Posterior vena cava (tissue), 2 donors: Measurements from ENCODE around the gene PRMT7. TPM values are rescaled to one million over a fixed set of nuclear protein-coding genes. Genes with fewer than 3 reads are reported as not detected.

Source experiments
- DNase-seq: peaks from one replicate; pipeline ENCODE4 v3.0.0-alpha.2; 2020; ENCODE audit warnings: low spot score
- intact Hi-C, 2 donors: fragments of 100-400 bp; cut with DNase I; formaldehyde crosslinking; loops; one replicate each; pipeline versions ENCODE4 v1.14.1 to v1.14.2; 2022 to 2023
- total RNA-seq, 2 donors: library from RNA; stranded (reverse); fragmentation: NEBNext Ultra II Directional; extraction: Animal tissue kit (Norgen Biotek cat#: 25700); gene quantifications; one replicate each; pipeline ENCODE4 v1.2.1, GENCODE V29; 2021
- donor health status: DM: yes; HTN: yes; CAD: no.
- donor health status: DM: yes; HTN: yes; CAD: no.

The PRMT7 gene
- total RNA-seq, 2 donors from 2014 or later = 18.1 to 22.9 TPM

GRCh38 chr16:68370581-68371275 lies 59.9 kb downstream of the PRMT7 start:
- intact Hi-C loops = no loop called here
- DNase-seq = no peak

GRCh38 chr16:68371276-68371651 lies 60.4 kb downstream of the PRMT7 start:
- DNase-seq = no peak
- intact Hi-C loops = no loop called here

DNA sequence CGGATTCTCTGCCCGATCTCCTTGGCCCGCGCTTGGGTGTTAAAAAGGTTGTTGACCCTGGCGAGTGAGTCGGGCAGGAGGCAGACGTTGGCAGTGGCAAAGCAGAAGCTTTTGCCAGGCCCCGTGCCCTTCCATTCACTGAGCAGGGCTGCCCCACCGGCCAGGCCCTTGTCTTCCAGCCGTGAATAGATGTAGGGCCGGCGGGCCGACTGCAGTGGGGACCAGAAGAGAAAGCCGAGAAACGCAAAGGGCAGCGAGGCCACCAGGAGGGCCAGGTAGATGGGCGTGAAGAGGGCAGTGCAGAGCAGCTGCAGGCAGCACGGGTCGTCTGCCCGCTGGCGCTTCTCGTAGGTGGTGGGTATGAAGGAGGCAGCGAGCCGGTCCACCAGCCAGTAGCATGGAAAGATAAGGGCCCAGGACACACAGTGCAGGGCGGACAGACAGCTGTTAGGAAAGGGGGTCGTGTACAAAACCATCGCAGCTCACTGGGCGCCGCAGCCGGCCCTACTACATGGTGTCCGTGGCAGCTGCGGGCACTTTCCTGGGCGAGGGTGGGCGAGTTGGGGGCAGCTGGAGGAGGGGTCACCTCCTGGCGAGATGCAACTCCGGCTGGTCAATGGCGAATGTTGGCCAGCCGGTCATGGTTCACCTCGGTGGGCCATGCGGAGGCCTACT lies 61.0 kb downstream of the PRMT7 start:
- no peak for DNase-seq
- intact Hi-C loops = no loop called here

DNA sequence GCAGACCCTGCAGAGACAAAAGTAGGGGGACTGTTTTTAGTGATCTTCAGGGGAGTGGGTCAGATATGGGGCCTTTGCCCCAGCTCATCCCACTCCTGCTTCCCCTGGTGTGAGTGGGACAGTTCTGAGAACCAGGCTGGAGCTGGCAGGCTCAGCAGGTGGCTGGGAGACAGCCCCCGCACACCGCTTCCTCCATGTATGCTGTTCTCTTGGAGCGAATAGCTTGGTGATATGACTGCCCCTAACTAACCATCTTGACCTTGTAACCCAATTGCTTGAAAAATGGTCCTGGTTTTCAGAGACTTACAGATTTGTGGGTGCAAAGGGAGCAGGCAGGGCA lies 61.5 kb downstream of the PRMT7 start:
- intact Hi-C loops = no loop called here
- DNase-seq = no peak

DNA sequence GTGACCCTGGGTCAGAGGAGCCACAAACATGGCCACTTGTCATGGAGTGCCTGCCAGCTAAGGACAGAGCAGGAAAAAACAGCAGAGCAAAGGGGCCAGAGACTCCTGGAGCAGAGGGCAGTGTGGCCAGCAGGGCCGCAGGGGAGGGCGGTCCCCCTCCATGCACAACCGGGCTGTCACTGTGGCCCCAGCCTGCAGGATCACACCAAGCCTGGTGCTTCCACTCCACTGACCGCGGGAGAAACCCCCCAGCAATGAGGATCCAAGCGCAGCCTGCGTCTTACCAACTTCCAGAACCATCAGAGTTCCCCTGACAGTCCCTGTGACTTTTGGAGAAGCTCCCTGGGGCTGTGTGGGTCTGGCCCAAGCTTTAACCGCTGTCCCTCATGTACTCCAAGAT lies 62.0 kb downstream of the PRMT7 start:
- intact Hi-C loops = no loop called here
- DNase-seq = no peak

DNA sequence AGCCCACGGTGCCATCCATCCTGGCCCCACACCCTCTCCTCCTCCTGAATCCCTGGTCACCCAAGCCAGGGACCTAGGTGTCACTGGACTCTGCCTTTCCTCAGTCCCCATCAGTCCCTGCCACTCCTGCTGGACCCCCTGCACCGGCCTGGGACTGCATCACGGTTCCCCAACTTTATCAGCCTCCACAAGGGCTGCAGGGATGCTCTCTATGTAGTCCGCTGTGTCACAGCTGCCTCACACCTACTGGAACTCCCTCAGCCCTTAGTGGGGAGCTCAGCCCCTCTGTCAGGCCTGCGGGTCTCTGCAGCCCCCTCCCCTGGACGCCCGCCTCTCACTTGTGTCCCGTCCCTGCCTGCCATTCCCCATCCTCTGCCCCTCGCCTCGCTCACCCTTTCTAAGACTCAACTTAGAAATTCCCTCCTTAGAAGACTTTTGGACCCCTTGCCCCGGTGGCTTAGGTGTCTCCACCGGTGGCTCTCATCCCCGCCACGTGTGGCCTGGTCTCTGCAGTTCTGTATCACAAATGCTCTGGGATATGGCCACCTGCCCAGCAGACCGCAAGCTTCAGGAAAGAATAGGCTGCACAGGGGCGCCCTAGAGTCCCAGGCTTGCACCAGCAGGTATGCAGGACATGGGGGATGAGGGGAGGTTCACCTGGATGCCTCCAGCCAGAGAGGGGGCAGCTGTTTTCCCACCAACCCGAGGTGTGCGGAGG lies 62.9 kb downstream of the PRMT7 start:
- DNase-seq = no peak
- intact Hi-C loops = no loop called here

GRCh38 chr16:68374246-68374805 lies 63.5 kb downstream of the PRMT7 start:
- intact Hi-C loops = no loop called here
- no peak for DNase-seq

DNA sequence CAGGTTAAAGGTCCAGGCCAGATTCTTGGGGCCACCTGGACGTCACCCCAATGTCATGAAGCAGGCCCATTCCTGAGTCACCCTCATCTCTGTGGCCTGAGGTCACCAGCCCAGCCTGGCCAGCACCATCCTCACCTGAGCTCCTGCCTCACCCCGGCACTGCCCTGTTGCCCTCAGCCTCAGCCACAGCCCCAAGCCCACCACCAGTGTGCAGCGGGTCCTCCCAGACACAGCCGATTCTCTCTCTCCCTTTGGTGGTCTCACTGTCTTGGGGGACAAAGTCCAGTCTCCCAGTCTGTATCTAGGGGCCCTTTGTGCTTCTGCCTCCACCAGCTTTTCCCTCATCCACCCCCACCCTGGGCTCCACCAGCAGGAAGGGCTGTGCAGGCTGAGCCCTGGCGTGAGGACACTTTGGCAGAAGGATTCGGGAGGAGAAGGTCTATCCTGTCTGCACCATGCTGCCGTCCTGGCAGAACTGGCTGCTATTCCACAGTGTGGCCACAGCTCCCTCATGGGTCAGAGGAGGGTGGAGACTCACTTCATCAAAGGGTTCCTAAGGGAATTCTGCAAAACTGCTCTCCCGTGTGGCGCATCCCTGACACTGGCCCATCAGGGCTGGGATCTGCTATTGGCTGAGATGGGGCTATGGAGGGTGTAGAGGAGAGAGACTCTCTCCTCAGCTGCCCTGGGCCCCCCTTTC lies 64.3 kb downstream of the PRMT7 start:
- no peak for DNase-seq
- intact Hi-C loops = no loop called here

DNA sequence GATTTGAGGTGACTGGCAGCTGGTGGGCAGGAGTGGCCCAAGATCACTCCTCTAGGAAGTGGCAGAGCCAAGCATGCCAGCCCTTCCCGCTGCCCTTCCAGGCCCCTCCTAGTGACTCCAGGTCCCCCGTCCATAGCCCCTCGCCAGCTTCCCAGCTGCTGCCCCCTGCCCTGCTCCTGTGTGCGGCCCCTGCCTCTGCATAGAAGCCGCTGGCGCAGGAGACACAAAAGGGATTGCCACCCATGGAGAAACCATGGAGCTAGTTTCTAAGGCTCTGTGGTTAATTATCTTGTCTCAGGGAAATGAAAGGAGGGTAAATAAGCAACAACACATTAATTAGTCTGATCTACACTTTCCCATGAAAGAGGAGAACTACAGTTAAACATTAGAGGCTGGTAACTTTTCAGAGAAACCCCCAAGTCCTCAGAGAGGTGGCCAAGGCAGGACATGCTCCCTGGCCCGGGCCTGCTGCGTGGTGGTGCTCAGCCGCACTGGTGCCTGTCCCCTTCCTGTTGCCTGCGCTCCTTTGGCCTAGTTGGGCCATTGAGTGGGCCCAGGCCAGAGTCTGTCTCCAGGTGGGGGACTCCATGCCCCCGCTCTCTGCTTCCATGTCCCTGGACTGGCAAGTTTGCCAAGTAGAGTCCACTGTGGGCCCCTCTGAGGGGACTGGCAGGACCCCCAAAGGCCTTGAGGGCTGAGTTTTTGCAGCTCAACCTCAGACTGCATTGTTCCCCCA lies 65.2 kb downstream of the PRMT7 start:
- intact Hi-C loops = no loop called here
- no peak for DNase-seq

- no peak for DNase-seq
- intact Hi-C loops = no loop called here
Observed at GRCh38 chr16:68376590-68376989, 65.8 kb downstream of the PRMT7 start.

DNA sequence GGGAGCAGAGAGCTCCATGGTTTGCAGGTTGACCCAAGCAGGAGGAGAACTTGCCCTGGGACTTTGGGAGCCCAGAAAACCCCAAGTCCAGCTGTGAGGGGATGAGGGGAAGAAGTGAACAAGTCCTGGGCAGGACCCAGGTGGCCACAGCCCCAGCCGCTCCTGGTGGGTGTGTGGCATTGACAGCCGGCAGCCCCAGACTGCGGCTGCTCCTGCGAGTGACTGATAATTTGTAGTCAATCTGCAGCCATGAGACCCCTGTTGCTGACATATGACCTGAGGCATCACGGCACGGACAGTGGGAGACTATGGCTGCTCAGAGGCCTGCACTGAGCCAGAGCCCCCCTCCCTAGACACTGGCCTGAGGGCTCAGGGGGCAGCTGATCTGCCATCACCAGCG lies 66.4 kb downstream of the PRMT7 start:
- no peak for DNase-seq
- intact Hi-C loops = no loop called here

DNA sequence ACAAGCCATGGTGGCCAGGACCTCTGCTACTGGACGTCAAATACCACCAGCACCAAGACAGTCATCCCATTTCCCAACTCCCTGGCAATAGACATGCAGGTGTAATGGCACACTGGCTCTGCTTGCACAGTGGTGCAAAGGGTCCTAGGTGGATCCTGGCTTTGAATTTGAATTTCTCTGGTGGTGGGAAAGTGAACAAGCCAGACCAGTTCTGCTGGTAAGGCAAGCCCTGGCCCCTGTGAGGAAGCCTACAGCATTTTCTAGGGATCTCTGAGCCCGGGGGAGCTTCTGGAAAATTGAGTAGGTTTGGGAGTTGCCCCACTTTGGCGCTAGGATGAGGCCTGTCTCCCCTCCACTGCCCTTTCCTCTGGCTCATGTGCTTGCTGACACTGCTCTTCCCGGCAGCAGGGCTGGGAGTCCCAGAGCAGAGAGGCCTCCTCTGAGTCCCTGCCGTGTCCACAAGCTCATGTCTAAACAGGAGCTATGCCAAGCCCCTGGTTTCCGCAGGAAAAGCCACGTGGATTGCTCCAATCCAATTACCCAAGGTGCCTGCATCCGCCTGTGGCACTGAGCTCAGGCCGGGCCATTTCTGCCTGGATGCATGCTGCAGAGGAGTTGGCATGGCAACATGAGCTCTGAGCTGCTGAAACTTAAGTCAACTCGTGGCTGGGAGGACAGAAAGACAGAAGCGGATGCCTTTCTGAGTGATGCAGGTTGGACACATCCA lies 67.0 kb downstream of the PRMT7 start:
- intact Hi-C loops = loop anchor here in 1 of 2 donors (2.0 kb wide), 1 partner anchor 59 kb away; no protein-coding TSS in a partner anchor
- no peak for DNase-seq

DNA sequence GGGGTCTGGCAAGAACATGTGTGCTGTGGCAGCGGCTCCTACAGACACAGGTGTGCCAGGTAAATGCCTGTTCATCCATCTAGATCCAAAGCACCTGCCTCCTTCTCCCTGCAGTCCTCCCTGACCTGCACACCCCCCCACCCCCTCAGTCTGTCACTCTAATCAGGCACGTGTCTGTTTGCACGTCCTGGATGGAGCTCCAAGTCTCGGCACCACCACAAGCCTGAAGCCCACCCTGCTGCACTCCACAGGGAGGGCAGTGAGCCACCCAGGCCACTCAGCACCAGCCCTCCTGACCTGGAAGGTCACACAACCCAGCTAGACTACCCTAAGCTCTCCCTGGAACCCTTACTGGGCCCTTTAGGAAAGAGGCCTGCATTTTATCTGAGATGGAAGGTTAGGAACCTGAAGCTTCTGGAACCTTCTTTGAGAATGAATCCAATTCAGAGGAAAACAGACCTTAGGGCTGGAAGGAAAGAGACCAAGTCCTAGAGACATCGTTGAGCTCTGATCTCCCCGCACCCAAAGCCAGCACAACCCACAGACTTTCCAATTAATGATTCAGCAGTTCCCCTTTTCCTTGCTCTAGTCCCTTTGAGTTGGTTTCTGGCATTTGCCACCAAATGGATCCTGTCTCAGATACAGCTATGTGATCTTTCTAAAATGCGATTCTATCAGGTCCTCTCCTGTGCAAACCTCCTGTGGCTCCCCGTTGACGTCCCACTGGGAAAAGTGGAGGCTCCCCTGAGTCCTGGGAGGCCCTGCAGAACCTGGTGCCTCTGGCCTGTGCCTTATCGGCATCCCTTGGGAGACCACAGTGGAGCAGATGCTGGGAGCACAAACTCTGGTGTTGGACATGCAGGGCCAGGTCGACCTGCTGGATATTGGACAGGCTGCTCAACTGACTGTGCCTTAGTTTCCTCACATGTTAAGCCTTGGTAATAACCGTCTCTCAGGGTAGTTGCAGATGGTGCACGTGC lies 67.9 kb downstream of the PRMT7 start:
- no peak for DNase-seq
- intact Hi-C loops = loop anchor here in 1 of 2 donors (2.0 kb wide), 1 partner anchor 58 kb away; no protein-coding TSS in a partner anchor

- intact Hi-C loops = loop anchor here in 1 of 2 donors (2.0 to 10.0 kb wide), 2 partner anchors 57 to 1095 kb away; no protein-coding TSS in a partner anchor
- DNase-seq = no peak
Observed at GRCh38 chr16:68379472-68380347, 68.9 kb downstream of the PRMT7 start.

DNA sequence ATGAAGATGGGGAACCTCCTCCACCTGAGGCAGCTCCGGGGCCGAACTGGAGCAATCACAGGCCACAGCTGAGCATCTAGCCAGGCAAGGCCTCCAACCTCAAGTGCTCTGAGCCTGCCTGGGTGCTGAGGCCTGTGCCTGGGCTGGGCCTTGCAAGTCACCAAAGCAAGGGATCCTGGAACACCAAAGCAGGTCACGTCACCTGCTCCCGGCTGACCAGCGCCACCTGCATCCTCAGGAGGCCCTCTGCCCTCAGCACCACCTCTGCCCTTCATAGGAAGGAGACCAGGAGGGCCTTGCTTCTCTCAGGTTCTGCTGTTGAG lies 69.5 kb downstream of the PRMT7 start:
- intact Hi-C loops = loop anchor here in 1 of 2 donors (10.0 kb wide), 1 partner anchor 1096 kb away; no protein-coding TSS in a partner anchor
- DNase-seq = no peak

DNA sequence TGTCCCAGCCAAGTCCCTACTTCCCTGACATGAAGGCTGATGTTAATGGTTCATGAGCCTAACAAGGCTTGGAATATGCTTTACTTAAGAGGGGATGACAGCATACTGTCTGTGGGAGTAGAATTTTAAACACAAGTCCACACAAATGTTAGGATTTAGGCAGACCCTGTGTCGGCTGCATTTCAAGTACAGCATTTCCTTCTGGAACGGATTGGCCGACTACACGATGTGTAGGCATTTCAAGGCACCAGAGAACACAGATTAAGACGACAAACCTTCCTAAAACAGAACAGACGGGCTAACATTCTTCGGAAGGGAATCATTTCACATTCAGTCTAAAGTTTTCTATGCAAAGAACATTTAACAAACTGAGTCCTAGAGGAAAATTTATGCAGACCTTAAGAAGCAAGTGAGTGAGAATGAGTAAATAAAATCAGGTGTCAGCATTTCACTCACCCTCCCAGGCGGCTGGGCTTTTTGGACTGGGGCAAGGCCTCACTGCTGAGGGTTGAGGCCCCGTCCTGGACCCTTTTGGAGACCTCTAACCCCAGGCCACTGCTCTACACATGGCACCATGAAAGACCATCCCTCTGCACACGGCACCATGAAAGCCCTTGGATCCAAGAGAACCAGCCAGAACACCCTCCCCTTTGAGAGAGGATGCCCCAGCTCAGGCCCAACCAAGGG lies 70.0 kb downstream of the PRMT7 start:
- intact Hi-C loops = loop anchor here in 1 of 2 donors (10.0 kb wide), 1 partner anchor 1096 kb away; no protein-coding TSS in a partner anchor
- DNase-seq = no peak
